HG02852 (cell line): ENCODE data around the gene ERAP2.

Experiments used
- ATAC-seq: cut with Tn5 transposase; IDR thresholded peaks from one replicate; pipeline ENCODE4 v1.9.1; 2021; ENCODE audit warnings: mild to moderate bottlenecking, moderate library complexity; ENCODE audit not compliant: unreplicated experiment

ERAP2 gene

GRCh38 chr5:96958977-96959376, 82.7 kb downstream of the ERAP2 start:
- ATAC-seq, result no peak

DNA sequence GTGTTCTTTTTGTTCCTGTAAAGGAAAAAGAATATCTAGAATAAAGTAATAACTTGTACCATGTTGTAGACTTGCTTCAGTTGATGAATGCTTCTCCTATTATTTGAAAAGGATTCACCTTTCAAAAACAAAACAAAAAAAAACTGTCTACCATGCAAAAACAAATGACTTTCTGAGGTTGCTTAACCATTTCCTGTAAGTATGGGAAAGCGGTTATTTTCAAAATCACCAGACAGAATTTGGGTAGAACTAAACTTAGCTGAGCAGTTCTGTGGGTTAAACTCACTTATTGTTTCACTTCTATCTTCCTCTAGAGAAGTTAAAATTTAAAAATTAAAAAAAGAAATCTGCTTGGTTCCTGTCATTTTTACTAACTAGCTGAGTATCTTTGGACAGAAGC, 84.8 kb downstream of the ERAP2 start:
- peak; percentile 53 for ATAC-seq

GRCh38 chr5:96962540-96962991, 86.3 kb downstream of the ERAP2 start:
- no peak for ATAC-seq

GRCh38 chr5:96963267-96963666, 87.0 kb downstream of the ERAP2 start:
- no peak for ATAC-seq

DNA sequence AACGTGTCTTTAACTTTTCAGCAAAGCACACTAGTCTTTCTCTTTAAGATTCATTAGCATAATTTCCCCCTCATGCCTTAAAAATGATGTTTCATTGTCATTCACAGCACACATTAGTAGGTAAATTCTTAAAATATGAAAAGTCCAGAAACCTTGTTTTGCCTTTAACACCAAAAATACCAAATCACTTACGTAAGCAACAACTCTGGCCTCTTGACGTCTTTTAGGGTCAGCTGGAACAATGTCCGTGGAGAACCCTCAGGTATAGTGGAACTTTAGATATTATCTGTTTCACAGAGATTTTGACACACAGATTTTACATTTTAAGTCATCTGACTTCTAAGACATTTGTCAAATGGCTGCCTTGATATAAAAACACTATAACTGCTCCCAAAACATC, 90.5 kb downstream of the ERAP2 start:
- no peak for ATAC-seq

GRCh38 chr5:96967400-96967799, 91.1 kb downstream of the ERAP2 start:
- no peak for ATAC-seq

- no peak for ATAC-seq
These were observed 91.8 kb downstream of the ERAP2 start for GRCh38 chr5:96968074-96968473.

GRCh38 chr5:96968614-96969013, 92.3 kb downstream of the ERAP2 start:
- no peak for ATAC-seq
